Neuronal stem cell (in vitro differentiated cells): ENCODE results near the gene RAD51B.

Source experiments
- DNase-seq: peaks from one replicate; pipeline ENCODE4 v3.0.0-alpha.2; 2013; ENCODE audit warnings: low spot score
- H2AFZ ChIP-seq: one replicate; pipeline ENCODE4 v1.6.1; 2013; ENCODE audit warnings: mild to moderate bottlenecking, low read length, inconsistent platforms
- H2AK5ac ChIP-seq: 2 replicates; pipeline ENCODE4 v1.6.1; 2013; ENCODE audit warnings: low read depth, mild to moderate bottlenecking, inconsistent platforms, low read length, moderate library complexity, mixed read lengths
- H2BK120ac ChIP-seq: 2 replicates; pipeline ENCODE4 v1.6.1; 2013; ENCODE audit warnings: low read depth, mild to moderate bottlenecking, inconsistent platforms, low read length, moderate library complexity, mixed read lengths
- H2BK12ac ChIP-seq: one replicate; pipeline ENCODE4 v1.6.1; 2013; ENCODE audit warnings: low read length, inconsistent platforms
- H2BK15ac ChIP-seq: 2 replicates; pipeline ENCODE4 v1.6.1; 2013; ENCODE audit warnings: mild to moderate bottlenecking, low read length, inconsistent platforms, mixed read lengths
- H2BK5ac ChIP-seq: one replicate; pipeline ENCODE4 v1.6.1; 2013; ENCODE audit warnings: inconsistent platforms, mild to moderate bottlenecking, low read length, moderate library complexity
- H3K14ac ChIP-seq: one replicate; pipeline ENCODE4 v1.6.1; 2013; ENCODE audit warnings: low read length, inconsistent platforms
- H3K18ac ChIP-seq: 2 replicates; pipeline ENCODE4 v1.6.1; 2013; ENCODE audit warnings: low read length, inconsistent platforms
- H3K23ac ChIP-seq: 2 replicates; pipeline ENCODE4 v1.6.1; 2013; ENCODE audit warnings: low read depth, mild to moderate bottlenecking, mixed read lengths, low read length, inconsistent platforms; ENCODE audit not compliant: poor library complexity
- H3K27ac ChIP-seq: replicated peaks from 3 replicates; pipeline ENCODE4 v1.5.1; 2013; ENCODE audit warnings: low read length, inconsistent platforms
- H3K27me3 ChIP-seq, 3 experiments: 2 replicates each; pipeline ENCODE4 v1.6.1; 2013; ENCODE audit warnings: low read length in 3 of 3, mild to moderate bottlenecking in 2 of 3, inconsistent platforms in 1 of 3, low read depth in 1 of 3, mixed read lengths in 1 of 3, moderate library complexity in 1 of 3; ENCODE audit not compliant: control insufficient read depth in 3 of 3, insufficient read depth in 3 of 3
- H3K36me3 ChIP-seq, 2 donors: replicated peaks in 1 of 2; 2 replicates each; pipeline ENCODE4 v1.6.1; 2013; ENCODE audit warnings: low read length in 2 of 2; ENCODE audit not compliant: control insufficient read depth in 2 of 2, insufficient read depth in 2 of 2
- H3K4ac ChIP-seq: 2 replicates; pipeline ENCODE4 v1.6.1; 2013; ENCODE audit warnings: inconsistent platforms, mild to moderate bottlenecking, low read length, moderate library complexity
- H3K4me1 ChIP-seq, 2 donors: 1 replicate in 1 of 2; 2 replicates in 1 of 2; pipeline ENCODE4 v1.6.1; 2013; ENCODE audit warnings: low read length in 2 of 2, low read depth in 1 of 2; ENCODE audit not compliant: control insufficient read depth in 2 of 2, insufficient read depth in 1 of 2
- H3K4me2 ChIP-seq: one replicate; pipeline ENCODE4 v1.6.1; 2013; ENCODE audit warnings: mild to moderate bottlenecking, low read length, inconsistent platforms; ENCODE audit not compliant: insufficient read depth, poor library complexity, severe bottlenecking
- H3K4me3 ChIP-seq, 2 donors: 2 replicates each; pipeline ENCODE4 v1.5.1; 2013; ENCODE audit warnings: low read length in 2 of 2, mild to moderate bottlenecking in 2 of 2, inconsistent platforms in 1 of 2, moderate library complexity in 1 of 2
- H3K79me1 ChIP-seq: one replicate; pipeline ENCODE4 v1.6.1; 2013; ENCODE audit warnings: low read depth, mild to moderate bottlenecking, inconsistent platforms, low read length, moderate library complexity
- H3K9ac ChIP-seq: one replicate; pipeline ENCODE4 v1.6.1; 2013; ENCODE audit warnings: mild to moderate bottlenecking, low read depth, low read length, inconsistent platforms; ENCODE audit not compliant: poor library complexity
- H3K9me3 ChIP-seq, 2 donors: replicated peaks in 1 of 2; 2 replicates each; pipeline versions ENCODE3 to v1.6.1; 2013; ENCODE audit warnings: low read length in 2 of 2, mild to moderate bottlenecking in 2 of 2, inconsistent platforms in 1 of 2, low read depth in 1 of 2, mixed read lengths in 1 of 2, moderate library complexity in 1 of 2; ENCODE audit not compliant: control insufficient read depth in 2 of 2, insufficient read depth in 1 of 2
- H4K8ac ChIP-seq: one replicate; pipeline ENCODE4 v1.6.1; 2013; ENCODE audit warnings: low read depth, mild to moderate bottlenecking, inconsistent platforms, low read length, moderate library complexity
- H4K91ac ChIP-seq: one replicate; pipeline ENCODE4 v1.6.1; 2013; ENCODE audit warnings: low read length, low read depth, mild to moderate bottlenecking, inconsistent platforms; ENCODE audit not compliant: poor library complexity
- WGBS, 2 donors: extraction: QIAGEN DNeasy Blood & Tissue Kit; methylation state at CpG; one replicate each; pipeline ENCODE4 v1.1.7; 2013; ENCODE audit warnings: missing lambda C conversion rate in 2 of 2, mixed read lengths in 1 of 2; ENCODE audit not compliant: insufficient read length in 2 of 2, insufficient replicate concordance in 1 of 2; ENCODE audit errors: extremely low coverage in 2 of 2; 5-methylcytosine and 5-hydroxymethylcytosine counted together

RAD51B gene

GRCh38 chr14:68274725-68275124, 455.1 kb downstream of the RAD51B start:
- H2BK15ac ChIP-seq: no peak overlapping the region
- H2BK12ac ChIP-seq: no peak overlapping the region
- H3K4me1 ChIP-seq: peaks cover 0 to 2% of the 10 kb centered on the region in 2 donors
- H3K4me2 ChIP-seq: no peak overlapping the region
- H3K27me3 ChIP-seq: no peaks in the 10 kb centered on the region
- H3K18ac ChIP-seq: no peak overlapping the region
- H4K8ac ChIP-seq: no peak overlapping the region
- H3K79me1 ChIP-seq: no peaks in the 10 kb centered on the region
- no peak overlapping the region for H3K4ac ChIP-seq
- no peak overlapping the region for H3K9ac ChIP-seq
- H3K23ac ChIP-seq: no peak overlapping the region
- no peak overlapping the region for H3K4me3 ChIP-seq
- no peak overlapping the region for H4K91ac ChIP-seq
- no CpG with 5 or more reads among the region's 2 CpGs for WGBS, 2 donors
- no peak overlapping the region for H3K27ac ChIP-seq
- no peak for DNase-seq
- no peak overlapping the region for H2AK5ac ChIP-seq
- H2AFZ ChIP-seq: no peak overlapping the region
- H3K36me3 ChIP-seq: no peaks in the 10 kb centered on the region
- no peaks in the 10 kb centered on the region for H3K9me3 ChIP-seq
- H2BK5ac ChIP-seq: no peak overlapping the region
- H2BK120ac ChIP-seq: no peak overlapping the region
- no peak overlapping the region for H3K14ac ChIP-seq

DNA sequence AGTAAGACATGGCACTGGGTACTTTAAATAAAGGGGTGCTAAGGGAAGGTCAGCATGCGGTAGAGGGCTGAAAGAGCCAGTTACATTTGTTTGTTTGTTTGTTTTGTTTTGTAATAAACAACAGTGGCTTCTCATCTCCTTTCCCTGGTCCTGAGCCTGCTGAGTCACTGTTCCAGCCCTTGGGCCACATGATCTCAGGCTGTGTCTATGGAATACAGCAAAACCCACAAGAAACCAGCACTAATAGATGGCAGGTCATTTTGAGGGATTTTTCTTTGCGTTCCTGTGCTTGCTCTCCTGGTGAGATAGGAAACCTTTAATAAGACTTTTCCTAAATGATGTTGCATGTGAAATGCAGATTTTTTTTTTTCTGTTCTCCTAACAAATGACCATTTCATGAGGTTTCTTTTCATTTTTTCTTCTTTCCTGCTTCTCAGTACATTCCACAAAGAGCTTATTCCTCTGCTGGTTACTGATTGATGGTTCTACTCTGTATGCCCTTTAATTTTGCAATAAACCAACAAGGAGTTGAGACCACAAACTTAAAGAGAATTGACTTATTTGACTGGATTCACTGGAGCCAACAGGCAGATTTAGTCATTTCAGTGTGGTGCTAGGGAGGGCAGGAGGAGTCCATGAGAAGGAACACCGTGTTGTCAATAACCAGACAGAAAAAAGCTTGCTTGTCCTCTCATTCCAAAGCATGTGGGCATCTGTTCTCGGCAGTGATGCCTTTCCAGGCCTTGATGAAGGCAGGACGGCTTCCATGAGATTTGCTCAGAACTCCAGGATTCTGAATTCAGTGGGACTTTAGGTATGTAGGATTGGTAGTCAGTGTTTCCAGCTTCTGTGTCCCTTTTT, 459.2 kb downstream of the RAD51B start:
- H3K36me3 ChIP-seq: no peaks in the 10 kb centered on the region
- H3K9ac ChIP-seq: no peak overlapping the region
- H3K14ac ChIP-seq: no peak overlapping the region
- DNase-seq: no peak
- no peak overlapping the region for H4K8ac ChIP-seq
- H2BK120ac ChIP-seq: no peak overlapping the region
- H3K23ac ChIP-seq: no peak overlapping the region
- H3K27me3 ChIP-seq: no peaks in the 10 kb centered on the region
- H3K4me2 ChIP-seq: no peak overlapping the region
- H2BK12ac ChIP-seq: no peak overlapping the region
- H2BK5ac ChIP-seq: no peak overlapping the region
- H2BK15ac ChIP-seq: no peak overlapping the region
- H3K4me3 ChIP-seq: no peak overlapping the region
- H3K27ac ChIP-seq: no peak overlapping the region
- H3K4ac ChIP-seq: no peak overlapping the region
- peaks cover 4 to 11% of the 10 kb centered on the region in 2 donors for H3K4me1 ChIP-seq
- no peaks in the 10 kb centered on the region for H3K9me3 ChIP-seq
- H3K18ac ChIP-seq: peak overlapping the region; percentile 0
- H3K79me1 ChIP-seq: no peaks in the 10 kb centered on the region
- H2AFZ ChIP-seq: no peak overlapping the region
- H4K91ac ChIP-seq: no peak overlapping the region
- WGBS, 2 donors: no CpG with 5 or more reads among the region's 5 CpGs
- no peak overlapping the region for H2AK5ac ChIP-seq

- WGBS, 2 donors: no CpG with 5 or more reads among the region's 3 CpGs
- no peaks in the 10 kb centered on the region for H3K9me3 ChIP-seq
- no peak overlapping the region for H2BK120ac ChIP-seq
- no peaks in the 10 kb centered on the region for H3K36me3 ChIP-seq
- no peaks in the 10 kb centered on the region for H3K79me1 ChIP-seq
- no peak overlapping the region for H2BK15ac ChIP-seq
- H3K14ac ChIP-seq: no peak overlapping the region
- no peaks in the 10 kb centered on the region for H3K27me3 ChIP-seq
- no peak overlapping the region for H2BK12ac ChIP-seq
- H3K9ac ChIP-seq: no peak overlapping the region
- H3K4ac ChIP-seq: no peak overlapping the region
- H3K23ac ChIP-seq: no peak overlapping the region
- no peak overlapping the region for H2BK5ac ChIP-seq
- H3K4me3 ChIP-seq: no peak overlapping the region
- H3K4me1 ChIP-seq: peaks cover 4 to 11% of the 10 kb centered on the region in 2 donors
- no peak overlapping the region for H3K27ac ChIP-seq
- no peak for DNase-seq
- H2AK5ac ChIP-seq: no peak overlapping the region
- H2AFZ ChIP-seq: no peak overlapping the region
- H4K91ac ChIP-seq: no peak overlapping the region
- no peak overlapping the region for H3K4me2 ChIP-seq
- no peak overlapping the region for H4K8ac ChIP-seq
- no peak overlapping the region for H3K18ac ChIP-seq
These were observed 459.8 kb downstream of the RAD51B start for GRCh38 chr14:68279437-68279720.

- Histone ChIP-seq H3K4me1 (peaks cover 4 to 13% of the 10 kb centered on the region in 2 donors), H2AFZ (no peak overlapping the region), H3K4me3 (no peak overlapping the region), H2BK12ac (no peak overlapping the region), H3K9ac (no peak overlapping the region), H2BK5ac (no peak overlapping the region), H3K4me2 (no peak overlapping the region), H3K14ac (no peak overlapping the region), H2AK5ac (no peak overlapping the region), H3K4ac (no peak overlapping the region), H3K79me1 (no peaks in the 10 kb centered on the region), H4K91ac (no peak overlapping the region), H3K23ac (no peak overlapping the region), H3K18ac (no peak overlapping the region), H2BK15ac (no peak overlapping the region), H3K27ac (no peak overlapping the region), H3K9me3 (no peaks in the 10 kb centered on the region), H3K36me3 (no peaks in the 10 kb centered on the region), H4K8ac (no peak overlapping the region), H3K27me3 (no peaks in the 10 kb centered on the region), H2BK120ac (no peak overlapping the region)
- DNase-seq: no peak
- no CpG with 5 or more reads among the region's 4 CpGs for WGBS, 2 donors
These were observed 460.2 kb downstream of the RAD51B start for GRCh38 chr14:68279777-68280233.
